Stimulated activated CD8-positive, alpha-beta memory T cell treated with anti-CD3 and anti-CD28 coated beads, Interleukin-12 subunit alpha, Interleukin-12 subunit beta, amount 100 ng/mL, for 24 hours (primary cell): Measurements from ENCODE around the gene ZNF138.
"Not testable (repeated sequence)": the region's sequence is repeated elsewhere in the genome, so short reads cannot be mapped to it uniquely, and the experiment has no call there.

Source experiments
- DNase-seq: peaks from one replicate; pipeline ENCODE4 v3.0.0-alpha.2; 2020; ENCODE audit errors: extremely low read depth

Gene ZNF138

GRCh38 chr7:64838691-64839090 lies 44.5 kb downstream of the ZNF138 start:
- DNase-seq = no peak

DNA sequence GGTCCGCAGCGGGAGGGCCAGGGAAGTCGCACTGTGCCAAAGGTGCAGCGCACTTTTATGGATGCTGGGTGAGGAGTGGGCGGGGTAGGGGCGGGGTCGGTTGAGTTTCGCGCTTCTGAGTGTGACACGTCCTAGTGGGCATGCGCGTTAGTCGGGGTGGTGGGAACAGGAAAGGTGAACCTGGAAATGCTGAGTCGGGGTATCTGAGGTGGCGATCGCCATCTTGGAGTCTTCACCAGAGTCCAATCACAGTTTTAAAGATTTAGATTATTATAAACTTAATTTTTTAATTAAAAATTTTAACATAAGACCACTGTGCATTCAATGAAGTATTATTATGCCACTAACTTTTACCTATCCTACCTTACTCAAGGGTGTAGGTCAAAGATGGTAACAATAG lies 45.7 kb downstream of the ZNF138 start:
- DNase-seq = no peak

- no peak for DNase-seq
Observed at GRCh38 chr7:64849250-64849923, 55.2 kb downstream of the ZNF138 start.

GRCh38 chr7:64849924-64850499 lies 55.8 kb downstream of the ZNF138 start:
- no peak for DNase-seq

DNA sequence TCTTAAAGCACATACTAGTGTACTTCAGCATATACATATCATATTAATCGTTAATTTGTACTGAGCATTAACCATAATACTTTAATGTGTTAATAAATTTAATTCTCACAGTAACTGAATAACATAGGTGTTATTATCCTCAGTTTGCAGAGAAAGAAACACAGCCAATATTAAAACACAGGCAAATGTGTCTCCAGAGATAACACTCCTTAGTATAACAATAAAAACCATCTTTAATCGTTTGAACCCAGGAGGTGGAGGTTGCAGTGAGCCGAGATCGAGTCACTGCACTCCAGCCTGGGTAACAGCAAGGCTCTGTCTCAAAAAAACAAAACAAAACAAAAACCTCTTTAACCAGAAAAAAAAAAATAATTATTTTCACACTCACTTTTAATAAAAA lies 59.5 kb downstream of the ZNF138 start:
- DNase-seq = no peak

- no peak for DNase-seq
Observed at GRCh38 chr7:64854969-64855368, 60.7 kb downstream of the ZNF138 start.

- no peak for DNase-seq
Observed at GRCh38 chr7:64863021-64863420, 68.8 kb downstream of the ZNF138 start.

DNA sequence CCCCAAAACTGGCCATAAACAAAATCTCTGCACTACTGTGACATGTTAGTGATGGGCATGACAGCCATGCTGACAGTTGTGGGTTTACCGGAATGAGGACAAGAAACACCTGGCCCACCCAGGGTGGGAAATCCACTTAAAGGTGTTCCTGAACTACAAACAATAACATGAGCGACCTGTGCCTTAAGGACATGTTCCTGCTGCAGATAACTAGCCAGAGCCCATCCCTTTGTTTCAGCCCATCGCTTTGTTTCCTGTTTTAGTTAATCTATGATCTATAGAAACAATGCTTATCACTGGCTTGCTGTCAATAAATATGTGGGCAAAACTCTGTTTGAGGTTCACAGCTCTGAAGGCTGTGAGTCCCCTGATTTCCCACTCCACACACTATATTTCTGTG lies 69.3 kb downstream of the ZNF138 start:
- not testable (repeated sequence) for DNase-seq

GRCh38 chr7:64863969-64864368 lies 69.7 kb downstream of the ZNF138 start:
- DNase-seq = no peak

- DNase-seq = no peak
Observed at GRCh38 chr7:64867863-64868440, 73.7 kb downstream of the ZNF138 start.

- DNase-seq = no peak
Observed at GRCh38 chr7:64868499-64868898, 74.3 kb downstream of the ZNF138 start.

- DNase-seq = no peak
Observed at GRCh38 chr7:64869121-64869725, 75.0 kb downstream of the ZNF138 start.

- DNase-seq = no peak
Observed at GRCh38 chr7:64869912-64870562, 75.8 kb downstream of the ZNF138 start.

GRCh38 chr7:64870656-64871055 lies 76.4 kb downstream of the ZNF138 start:
- no peak for DNase-seq

DNA sequence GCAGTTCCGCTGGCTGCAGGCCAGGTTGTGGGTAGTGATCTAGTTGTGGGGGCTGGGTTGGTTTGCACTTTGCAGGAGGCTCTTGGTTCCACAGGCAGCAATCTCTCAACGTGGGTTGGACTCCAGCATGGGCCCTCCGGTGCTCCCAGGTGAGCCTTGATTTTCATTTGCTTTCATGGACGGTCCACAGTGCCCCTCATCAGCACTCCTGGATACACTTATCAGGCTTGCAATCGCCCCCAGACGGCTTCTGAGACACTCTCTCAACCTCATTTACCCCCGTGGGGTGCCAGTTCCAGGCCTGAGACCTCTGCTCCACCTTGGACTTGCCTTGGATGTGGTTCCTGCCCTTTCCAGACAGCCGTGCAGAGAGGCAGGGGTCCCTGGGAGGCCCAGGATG lies 77.5 kb downstream of the ZNF138 start:
- DNase-seq = no peak

DNA sequence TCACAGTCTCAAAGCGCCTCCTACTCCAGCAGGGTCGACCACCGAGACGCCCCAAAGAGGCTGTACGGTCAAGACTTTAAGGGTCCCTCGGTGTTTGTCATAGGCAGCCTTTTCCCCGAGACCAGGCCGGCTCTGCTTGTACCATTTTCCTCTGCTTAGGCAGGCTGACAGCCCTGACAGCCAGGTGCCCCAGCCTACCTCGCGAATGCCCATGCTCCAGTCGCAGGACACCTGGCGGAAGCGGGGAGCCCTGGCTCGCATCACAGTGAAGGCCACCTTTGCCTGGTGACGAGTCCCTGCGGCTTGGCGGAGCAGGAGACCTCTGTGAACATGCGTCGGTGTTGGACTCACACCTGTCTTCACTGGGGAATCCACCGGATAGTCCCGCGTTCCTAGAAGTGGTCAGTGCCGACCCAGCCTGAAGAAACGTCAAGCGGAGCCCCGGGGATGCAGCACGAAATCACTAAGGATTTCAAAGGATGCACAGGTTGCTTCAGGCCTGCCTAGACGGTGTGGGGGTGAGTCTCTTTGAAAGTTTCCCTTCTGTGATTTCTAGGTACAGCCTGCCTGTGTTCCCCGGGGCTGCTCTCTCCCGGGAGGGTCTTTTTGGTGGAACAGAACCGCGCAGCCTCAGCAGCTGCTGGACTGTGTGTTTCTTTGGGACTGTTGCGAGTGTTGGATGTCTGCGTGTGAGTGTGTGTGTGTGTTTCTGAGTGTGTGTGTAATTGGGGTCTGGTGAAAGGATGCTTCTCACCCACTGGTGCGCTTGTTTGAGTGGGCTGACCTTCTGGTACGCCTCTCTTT lies 78.3 kb downstream of the ZNF138 start:
- no peak for DNase-seq

DNA sequence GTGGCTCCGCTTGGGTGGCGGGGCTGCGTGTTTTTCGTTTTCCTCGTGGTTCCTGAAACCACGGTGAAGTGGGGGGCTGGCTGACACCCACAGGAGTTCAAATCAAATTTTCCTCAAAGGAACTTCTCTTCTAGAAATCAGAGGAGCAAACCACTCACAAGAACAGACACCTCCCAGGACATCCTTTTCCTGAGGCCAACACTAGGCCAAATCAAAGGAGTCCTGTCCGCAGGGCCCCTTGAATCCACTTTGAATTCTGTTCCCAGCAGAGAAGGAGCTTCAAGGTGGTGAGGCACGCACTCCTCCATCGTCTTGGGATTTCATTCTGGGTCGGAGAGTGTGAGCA lies 78.9 kb downstream of the ZNF138 start:
- DNase-seq = no peak

GRCh38 chr7:64873517-64873916 lies 79.3 kb downstream of the ZNF138 start:
- no peak for DNase-seq

DNA sequence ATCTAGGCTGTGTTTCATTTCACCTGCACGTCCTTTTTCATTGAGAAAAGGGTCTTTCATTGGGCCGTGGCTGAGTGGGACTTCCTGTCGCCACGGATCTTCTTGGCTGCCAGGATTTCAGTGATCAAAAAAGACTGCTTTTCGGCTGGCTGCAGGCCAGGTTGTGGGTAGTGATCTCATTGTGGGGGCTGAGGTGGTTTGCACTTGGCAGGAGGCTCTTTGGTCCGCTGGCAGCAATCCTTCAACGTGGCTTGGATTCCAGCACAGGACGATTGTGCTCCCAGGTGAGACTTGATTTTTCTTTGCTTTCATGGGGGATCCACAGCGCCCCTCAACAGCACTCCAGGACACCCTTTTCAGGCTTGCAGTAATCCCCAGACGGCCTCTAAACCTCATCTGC lies 79.9 kb downstream of the ZNF138 start:
- DNase-seq = no peak

- DNase-seq = no peak
Observed at GRCh38 chr7:64874562-64875250, 80.5 kb downstream of the ZNF138 start.

- DNase-seq = no peak
Observed at GRCh38 chr7:64875258-64875657, 81.0 kb downstream of the ZNF138 start.
